Heart left ventricle (tissue), 16 donors: ENCODE measurements around the gene ACKR3. TPM values are rescaled to one million over a fixed set of nuclear protein-coding genes. Genes with fewer than 3 reads are reported as not detected.

ENCODE experiments used
- ATAC-seq, 4 donors: fragments of 200-7000 bp; cut with Tn5 transposase; one replicate each; pipeline ENCODE4 v1.9.1; 2020 to 2022; ENCODE audit warnings: moderate library complexity in 4 of 4, mild to moderate bottlenecking in 3 of 4, moderate number of reproducible peaks in 1 of 4
- DNase-seq, 5 donors: peaks; one replicate each; pipeline ENCODE4 v3.0.0-alpha.2; 2020
- H3K27ac ChIP-seq, 12 donors: fragments of 200-600 bp; sonication (generic) in 4 of 12; one replicate each; pipeline versions ENCODE4 v1.5.0 to v1.8.0; 2016 to 2022; ENCODE audit warnings: mild to moderate bottlenecking in 2 of 12
- H3K27me3 ChIP-seq, 9 donors: fragments of 200-600 bp; sonication (generic) in 2 of 9; one replicate each; pipeline versions ENCODE4 v1.5.1 to v1.8.0; 2016 to 2022; ENCODE audit warnings: mild to moderate bottlenecking in 3 of 9
- H3K36me3 ChIP-seq, 9 donors: fragments of 200-600 bp; sonication (generic) in 2 of 9; one replicate each; pipeline versions ENCODE4 v1.5.0 to v1.8.0; 2018 to 2022; ENCODE audit warnings: mild to moderate bottlenecking in 2 of 9
- H3K4me1 ChIP-seq, 12 donors: fragments of 200-600 bp; sonication (generic) in 4 of 12; one replicate each; pipeline versions ENCODE4 v1.5.0 to v1.8.0; 2016 to 2022; ENCODE audit warnings: mild to moderate bottlenecking in 3 of 12
- H3K4me3 ChIP-seq, 12 donors: fragments of 200-600 bp; sonication (generic) in 4 of 12; one replicate each; pipeline versions ENCODE4 v1.5.0 to v1.8.0; 2017 to 2022; ENCODE audit warnings: mild to moderate bottlenecking in 9 of 12, moderate library complexity in 4 of 12
- H3K9me3 ChIP-seq, 12 donors: fragments of 200-600 bp; sonication (generic) in 4 of 12; one replicate each; pipeline versions ENCODE4 v1.5.0 to v1.8.0; 2016 to 2022; ENCODE audit warnings: mild to moderate bottlenecking in 1 of 12
- POLR2A ChIP-seq, 2 donors: fragments of 450-650 bp; IDR thresholded peaks; one replicate each; pipeline ENCODE4 v1.6.1; 2017; ENCODE audit warnings: antibody characterized with exemption in 2 of 2, mild to moderate bottlenecking in 2 of 2, moderate library complexity in 2 of 2
- WGBS, 4 donors: extraction: QIAGEN DNeasy Blood & Tissue Kit in 2 of 4; methylation state at CpG; one replicate each; pipeline versions ENCODE4 v1.1.5 to v1.1.7; 2013 to 2018; 5-methylcytosine and 5-hydroxymethylcytosine counted together
- intact Hi-C, 10 donors: fragments of 100-400 bp; cut with DNase I; formaldehyde crosslinking; loops; one replicate each; pipeline versions ENCODE4 v1.11.1 to v1.14.2; 2022
- polyA plus RNA-seq, 2 donors: library from polyadenylated mRNA; stranded (reverse); fragments of 200-250 nt; gene quantifications; one replicate each; pipeline ENCODE4 v1.2.3, GENCODE V29; 2013
- total RNA-seq, 9 donors: library from RNA; depleted of rRNA in 2 of 9; stranded (reverse); fragments of >200 nt in 2 of 9; fragmentation: NEBNext Ultra II Directional in 3 of 9; extraction: Animal tissue kit (Norgen Biotek cat#: 25700) in 3 of 9; gene quantifications; one replicate each; pipeline versions ENCODE4 v1.1.0 to v1.2.4, GENCODE V29; 2016 to 2023
- TF ChIP-seq, protein P1 (sequence below), 12 donors: fragments of 200-600 bp; sonication (generic) in 4 of 12; IDR thresholded peaks; one replicate each; pipeline versions ENCODE4 v1.5.0 to v1.8.0; 2018 to 2022; ENCODE audit warnings: antibody characterized with exemption in 12 of 12, mild to moderate bottlenecking in 5 of 12
- donor health status: ischemic (EF 13 %, LVEDD 7.1; RV severe dilation, severe dysfunction).
- donor health status: healthy with polysubstance abuse.
- donor health status: DM: no; HTN: yes; CAD: no.
- donor health status: DM: no; HTN: no; CAD: no.
- donor health status: ischemic (EF 25% LVEDD 6.9; RV normal size, moderate dysfunction).
- donor health status: ischemic (EF 25% LVEDD 5.7; RV mildly dilated, moderate dysfunction).
- donor health status: healthy.
- donor health status: DM: yes; HTN: yes; CAD: no.
- donor health status: ischemic (EF 35%, LVEDD 5.7; RV mildly dilated, moderate dysfunction).
- donor health status: nonischemic (EF 11% LVEDD 7.7; RV severe dilation, severe dysfunction).
- donor health status: DM: yes; HTN: yes; CAD: no.
- donor health status: PGD.
- donor health status: ischemic (EF 29% LVEDD 5.4; RV normal size, mild dysfunction).
- donor health status: nonischemic (EF 23%, LVEDD 6.1; RV moderate dilation, normal function).

ACKR3 gene
- total and polyA plus RNA-seq, 11 donors: 12.8 to 56.3 (median 29.8) TPM

GRCh38 chr2:236568068-236568921 is 1.3 kb upstream of the ACKR3 start:
- peak; percentile 45 to 60 (median 54) for ATAC-seq
- no peaks in the 10 kb centered on the region for H3K27me3 ChIP-seq
- DNase-seq: peak; percentile 66 to 79 (median 72)
- H3K9me3 ChIP-seq: no peaks in the 10 kb centered on the region
- peak overlapping the region; percentile 85 to 98 (median 96) for H3K27ac ChIP-seq
- TF ChIP-seq POLR2A (IDR thresholded peaks at IDR 0.05): peak in 1 of 2 donors; percentile 7
- TF ChIP-seq, protein P1, sequence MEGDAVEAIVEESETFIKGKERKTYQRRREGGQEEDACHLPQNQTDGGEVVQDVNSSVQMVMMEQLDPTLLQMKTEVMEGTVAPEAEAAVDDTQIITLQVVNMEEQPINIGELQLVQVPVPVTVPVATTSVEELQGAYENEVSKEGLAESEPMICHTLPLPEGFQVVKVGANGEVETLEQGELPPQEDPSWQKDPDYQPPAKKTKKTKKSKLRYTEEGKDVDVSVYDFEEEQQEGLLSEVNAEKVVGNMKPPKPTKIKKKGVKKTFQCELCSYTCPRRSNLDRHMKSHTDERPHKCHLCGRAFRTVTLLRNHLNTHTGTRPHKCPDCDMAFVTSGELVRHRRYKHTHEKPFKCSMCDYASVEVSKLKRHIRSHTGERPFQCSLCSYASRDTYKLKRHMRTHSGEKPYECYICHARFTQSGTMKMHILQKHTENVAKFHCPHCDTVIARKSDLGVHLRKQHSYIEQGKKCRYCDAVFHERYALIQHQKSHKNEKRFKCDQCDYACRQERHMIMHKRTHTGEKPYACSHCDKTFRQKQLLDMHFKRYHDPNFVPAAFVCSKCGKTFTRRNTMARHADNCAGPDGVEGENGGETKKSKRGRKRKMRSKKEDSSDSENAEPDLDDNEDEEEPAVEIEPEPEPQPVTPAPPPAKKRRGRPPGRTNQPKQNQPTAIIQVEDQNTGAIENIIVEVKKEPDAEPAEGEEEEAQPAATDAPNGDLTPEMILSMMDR (IDR thresholded peaks at IDR 0.05): peak in 5 of 12 donors; percentile 17 to 45 (median 30)
- H3K4me1 ChIP-seq: peaks cover 6 to 55% (median 37%) of the 10 kb centered on the region in 12 donors
- H3K36me3 ChIP-seq: no peaks in the 10 kb centered on the region
- peak overlapping the region; percentile 24 to 80 (median 59) for H3K4me3 ChIP-seq
- 0 to 2% (median 2%) methylated on average over 49 of the region's 49 CpGs for WGBS, 4 donors
- intact Hi-C loops: loop anchor here in 9 of 10 donors (1.0 to 10.0 kb wide), 15 partner anchors 55 to 459 kb away; no protein-coding TSS in a partner anchor

GRCh38 chr2:236568922-236569572 is 578 bp upstream of the ACKR3 start:
- Histone ChIP-seq H3K36me3 (peaks cover 0 to under 1% (median 0%) of the 10 kb centered on the region in 9 donors), H3K27ac (peak overlapping the region; percentile 85 to 98 (median 96)), H3K4me1 (peaks cover 6 to 63% (median 44%) of the 10 kb centered on the region in 12 donors), H3K4me3 (peak overlapping the region in 10 of 12 donors; percentile 52 to 80 (median 61)), H3K9me3 (no peaks in the 10 kb centered on the region), H3K27me3 (no peaks in the 10 kb centered on the region)
- no peak for ATAC-seq
- intact Hi-C loops: loop anchor here in 9 of 10 donors (1.0 to 10.0 kb wide), 16 partner anchors 56 to 458 kb away; no protein-coding TSS in a partner anchor
- TF ChIP-seq POLR2A (IDR thresholded peaks at IDR 0.05): no peak
- TF ChIP-seq, protein P1 (IDR thresholded peaks at IDR 0.05): no peak
- no peak for DNase-seq
- WGBS, 4 donors: 10 to 19% (median 12%) methylated on average over 10 of the region's 10 CpGs

DNA sequence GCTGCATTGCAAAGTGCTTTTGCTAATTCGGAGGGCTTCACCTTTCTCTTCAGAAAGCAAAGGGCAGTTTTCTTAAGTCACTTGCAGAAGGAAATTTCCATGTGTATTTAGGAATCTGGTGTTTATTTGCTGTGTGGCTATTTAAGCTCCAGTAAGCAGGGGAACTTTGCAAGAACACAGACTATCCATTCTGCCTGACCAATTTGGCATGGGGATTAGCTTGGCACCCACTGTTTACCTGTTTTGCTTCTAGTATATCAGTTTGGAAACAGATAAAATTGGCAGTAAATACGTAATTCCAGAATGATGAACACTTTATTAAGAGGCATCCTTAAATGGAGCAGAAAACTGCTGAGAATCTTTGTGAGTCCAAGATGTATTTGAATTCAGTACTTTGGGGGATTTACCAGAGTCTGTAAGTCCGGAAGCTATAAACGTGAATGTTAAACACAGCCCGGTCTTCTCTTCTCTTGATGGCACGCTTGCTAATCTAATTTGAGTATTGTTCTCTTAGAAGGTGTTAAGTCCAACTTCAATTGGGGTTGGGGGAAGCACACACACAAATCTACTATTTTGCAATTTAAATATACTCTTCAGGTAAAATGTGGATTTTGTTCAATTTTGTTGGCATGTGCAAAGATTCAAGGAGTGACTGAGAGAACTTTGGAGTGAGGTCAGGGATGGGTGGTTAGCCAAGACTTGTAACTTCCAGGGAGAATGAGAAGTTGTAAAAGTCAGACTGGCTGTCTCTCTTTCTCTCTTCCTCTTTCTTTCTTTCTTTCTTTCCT is 650 bp downstream of the ACKR3 start:
- DNase-seq: no peak
- no peak for ATAC-seq
- peaks cover 0 to 7% (median 0%) of the 10 kb centered on the region in 9 donors for H3K36me3 ChIP-seq
- no peaks in the 10 kb centered on the region for H3K27me3 ChIP-seq
- 12 to 26% (median 16%) methylated on average over 6 of the region's 6 CpGs for WGBS, 4 donors
- TF ChIP-seq POLR2A (IDR thresholded peaks at IDR 0.05): no peak
- TF ChIP-seq, protein P1 (IDR thresholded peaks at IDR 0.05): no peak
- H3K27ac ChIP-seq: peak overlapping the region; percentile 46 to 98 (median 95)
- H3K9me3 ChIP-seq: no peaks in the 10 kb centered on the region
- H3K4me1 ChIP-seq: peaks cover 6 to 71% (median 50%) of the 10 kb centered on the region in 12 donors
- intact Hi-C loops: loop anchor here in 8 of 10 donors (5.0 to 10.0 kb wide), 8 partner anchors 95 to 457 kb away; no protein-coding TSS in a partner anchor
- H3K4me3 ChIP-seq: peak overlapping the region; percentile 17 to 80 (median 59)
